Gastrocnemius medialis (tissue), 4 donors: ENCODE data around the gene AVPR1B. TPM values are rescaled to one million over a fixed set of nuclear protein-coding genes. Genes with fewer than 3 reads are reported as not detected.

Source experiments
- ATAC-seq, 2 donors: fragments of 150-250 bp; one replicate each; pipeline ENCODE4 v1.9.1; 2016
- DNase-seq, 2 donors: peaks; one replicate each; pipeline ENCODE4 v3.0.0-alpha.2; 2019
- H3K27ac ChIP-seq, 4 donors: fragments of 200-600 bp; sonication (generic); 1 replicate in 1 of 4; 2 replicates in 3 of 4; pipeline ENCODE4 v1.5.1; 2016 to 2018; ENCODE audit warnings: mild to moderate bottlenecking in 2 of 4, moderate library complexity in 1 of 4
- H3K27me3 ChIP-seq, 3 donors: fragments of 200-600 bp; sonication (generic) in 2 of 3; 1 replicate in 1 of 3; 2 replicates in 2 of 3; pipeline versions ENCODE4 v1.5.1 to v1.6.0; 2016 to 2019; ENCODE audit warnings: mild to moderate bottlenecking in 1 of 3, moderate library complexity in 1 of 3
- H3K36me3 ChIP-seq, 2 donors: fragments of 200-600 bp; sonication (generic) in 1 of 2; one replicate each; pipeline ENCODE4 v1.5.1; 2017 to 2018
- H3K4me1 ChIP-seq, 2 donors: fragments of 200-600 bp; sonication (generic) in 1 of 2; one replicate each; pipeline ENCODE4 v1.5.1; 2016 to 2017; ENCODE audit warnings: mild to moderate bottlenecking in 2 of 2
- H3K4me3 ChIP-seq, 4 donors: fragments of 200-600 bp; sonication (generic) in 3 of 4; 1 replicate in 1 of 4; 2 replicates in 3 of 4; pipeline ENCODE4 v1.5.1; 2016 to 2019; ENCODE audit warnings: mild to moderate bottlenecking in 2 of 4
- H3K9me3 ChIP-seq, 3 donors: fragments of 200-600 bp; sonication (generic) in 2 of 3; 1 replicate in 1 of 3; 2 replicates in 2 of 3; pipeline ENCODE4 v1.5.1; 2016 to 2019
- CTCF ChIP-seq, 5 experiments: fragments of 450-650 bp in 3 of 5; fragments of 200-600 bp in 2 of 5; sonication (generic) in 2 of 5; IDR thresholded peaks in 4 of 5; conservative IDR thresholded peaks in 1 of 5; 1 replicate in 4 of 5; 2 replicates in 1 of 5; pipeline ENCODE4 v1.5.1; 2016 to 2019; ENCODE audit warnings: antibody characterized with exemption in 5 of 5, mild to moderate bottlenecking in 3 of 5, moderate library complexity in 3 of 5
- POLR2A ChIP-seq, 2 donors: fragments of 450-650 bp; IDR thresholded peaks; one replicate each; pipeline ENCODE4 v1.6.1; 2017; ENCODE audit warnings: antibody characterized with exemption in 2 of 2, mild to moderate bottlenecking in 2 of 2, moderate library complexity in 2 of 2
- in situ Hi-C, 4 donors: fragments of 200-750 bp; cut with MboI; loops; one replicate each; pipeline versions ENCODE4 v1.15.0 to v1.8.0; 2017; ENCODE audit warnings: low sequenced_read_pairs in 4 of 4
- intact Hi-C: fragments of 100-400 bp; cut with DNase I; formaldehyde crosslinking; loops from one replicate; pipeline ENCODE4 v1.15.1; 2023; ENCODE audit warnings: low total_unique reads
- total RNA-seq, 4 donors: library from RNA; depleted of rRNA; stranded (reverse); fragments of >200 nt; gene quantifications; one replicate each; pipeline versions ENCODE4 v1.1.0 to v1.2.3, GENCODE V29; 2016

AVPR1B gene
- total RNA-seq, 4 donors from 2014 or later, result not detected

GRCh38 chr1:206131037-206131436 is 13.8 kb upstream of the AVPR1B start:
- Histone ChIP-seq H3K27me3 (no peaks in the 10 kb centered on the region), H3K9me3 (no peaks in the 10 kb centered on the region), H3K36me3 (no peaks in the 10 kb centered on the region), H3K4me1 (no peaks in the 10 kb centered on the region), H3K4me3 (no peak overlapping the region), H3K27ac (no peak overlapping the region)
- TF ChIP-seq POLR2A (IDR thresholded peaks at IDR 0.05), result no peak
- no peak for TF ChIP-seq CTCF (IDR thresholded peaks at IDR 0.05 in 4 of 5, conservative IDR thresholded peaks at IDR 0.05 in 1 of 5)
- intact Hi-C loops, result no loop called here
- in situ Hi-C loops, result no loop called here
- ATAC-seq, result no peak
- no peak for DNase-seq

- in situ Hi-C loops (no loop called here), intact Hi-C loops (no loop called here)
- TF ChIP-seq CTCF (IDR thresholded peaks at IDR 0.05 in 4 of 5, conservative IDR thresholded peaks at IDR 0.05 in 1 of 5), result no peak
- no peak for TF ChIP-seq POLR2A (IDR thresholded peaks at IDR 0.05)
- no peak overlapping the region for H3K27ac ChIP-seq
- no peaks in the 10 kb centered on the region for H3K36me3 ChIP-seq
- no peaks in the 10 kb centered on the region for H3K27me3 ChIP-seq
- no peaks in the 10 kb centered on the region for H3K4me1 ChIP-seq
- H3K9me3 ChIP-seq, result no peaks in the 10 kb centered on the region
- ATAC-seq (no peak), DNase-seq (no peak)
- H3K4me3 ChIP-seq, result no peak overlapping the region
Observed at GRCh38 chr1:206128196-206128595, 11.0 kb upstream of the AVPR1B start.

GRCh38 chr1:206127336-206127735 is 10.1 kb upstream of the AVPR1B start:
- Histone ChIP-seq H3K27ac (no peak overlapping the region), H3K4me3 (no peak overlapping the region), H3K36me3 (no peaks in the 10 kb centered on the region), H3K27me3 (no peaks in the 10 kb centered on the region), H3K9me3 (no peaks in the 10 kb centered on the region), H3K4me1 (no peaks in the 10 kb centered on the region)
- intact Hi-C loops (no loop called here), in situ Hi-C loops (no loop called here)
- TF ChIP-seq CTCF (IDR thresholded peaks at IDR 0.05 in 4 of 5, conservative IDR thresholded peaks at IDR 0.05 in 1 of 5) (no peak), POLR2A (IDR thresholded peaks at IDR 0.05) (no peak)
- DNase-seq (no peak), ATAC-seq (no peak)

- intact Hi-C loops, result no loop called here
- H3K27me3 ChIP-seq, result no peaks in the 10 kb centered on the region
- no peak for TF ChIP-seq CTCF (IDR thresholded peaks at IDR 0.05 in 4 of 5, conservative IDR thresholded peaks at IDR 0.05 in 1 of 5)
- no peak for TF ChIP-seq POLR2A (IDR thresholded peaks at IDR 0.05)
- H3K4me1 ChIP-seq, result no peaks in the 10 kb centered on the region
- no peak for ATAC-seq
- in situ Hi-C loops, result no loop called here
- no peak overlapping the region for H3K4me3 ChIP-seq
- no peak overlapping the region for H3K27ac ChIP-seq
- H3K9me3 ChIP-seq, result no peaks in the 10 kb centered on the region
- H3K36me3 ChIP-seq, result no peaks in the 10 kb centered on the region
- DNase-seq, result no peak
Observed at GRCh38 chr1:206125346-206125745, 8.2 kb upstream of the AVPR1B start.

- in situ Hi-C loops (loop anchor here in 2 of 4 donors (25.0 kb wide), 2 partner anchors 210 to 335 kb away; partner anchors contain the start of gene RAB29 (in 1 of the 2)), intact Hi-C loops (no loop called here)
- H3K9me3 ChIP-seq, result no peaks in the 10 kb centered on the region
- H3K27me3 ChIP-seq, result peaks cover 0 to 6% (median 0%) of the 10 kb centered on the region in 3 donors
- no peak overlapping the region for H3K4me3 ChIP-seq
- no peak for TF ChIP-seq CTCF (IDR thresholded peaks at IDR 0.05 in 4 of 5, conservative IDR thresholded peaks at IDR 0.05 in 1 of 5)
- TF ChIP-seq POLR2A (IDR thresholded peaks at IDR 0.05), result no peak
- DNase-seq (no peak), ATAC-seq (no peak)
- peaks cover 0 to 3% of the 10 kb centered on the region in 2 donors for H3K4me1 ChIP-seq
- no peak overlapping the region for H3K27ac ChIP-seq
- H3K36me3 ChIP-seq, result no peaks in the 10 kb centered on the region
Observed at GRCh38 chr1:206122686-206123085, 5.5 kb upstream of the AVPR1B start.
